HL-60 (cell line): ENCODE data around the gene MLLT6.

ENCODE experiments used
- DNase-seq, 2 experiments: peaks; one replicate each; pipeline ENCODE4 v3.0.0-alpha.2; 2010 to 2020; ENCODE audit warnings: low read depth in 1 of 2, low spot score in 1 of 2
- H3K27ac ChIP-seq: fragments of 250-450 bp; sonication (Bioruptor Pico); replicated peaks from 2 replicates; pipeline ENCODE4 v1.5.1; 2020; ENCODE audit warnings: mild to moderate bottlenecking, moderate library complexity
- H3K27me3 ChIP-seq: fragments of 250-450 bp; sonication (Bioruptor Pico); 2 replicates; pipeline ENCODE4 v1.5.1; 2021; ENCODE audit warnings: mild to moderate bottlenecking, moderate library complexity; ENCODE audit not compliant: insufficient read depth, poor library complexity, severe bottlenecking
- H3K4me3 ChIP-seq: replicated peaks from 2 replicates; pipeline ENCODE4 v1.5.1; 2011; ENCODE audit warnings: mild to moderate bottlenecking, control low read depth, low read length; ENCODE audit not compliant: insufficient read depth
- GABPA ChIP-seq: IDR thresholded peaks from 2 replicates; pipeline ENCODE4 v1.6.1; 2012; ENCODE audit warnings: low read depth
- POLR2AphosphoS5 ChIP-seq: IDR thresholded peaks from 2 replicates; pipeline ENCODE4 v1.6.1; 2012; ENCODE audit warnings: low read depth
- SPI1 ChIP-seq: IDR thresholded peaks from 2 replicates; pipeline ENCODE4 v1.6.1; 2012; ENCODE audit warnings: low read depth, mild to moderate bottlenecking, borderline replicate concordance
- TF ChIP-seq, protein P1 (sequence below): IDR thresholded peaks from one replicate; pipeline ENCODE4 v1.5.1; 2011; ENCODE audit warnings: low read length, control low read depth, inconsistent platforms; ENCODE audit not compliant: insufficient read depth
- TF ChIP-seq, protein P2 (sequence below): IDR thresholded peaks from 2 replicates; pipeline ENCODE4 v1.6.1; 2012; ENCODE audit warnings: low read depth; ENCODE audit not compliant: insufficient replicate concordance

The MLLT6 gene

GRCh38 chr17:38712593-38712992, 7.5 kb downstream of the MLLT6 start:
- H3K27ac ChIP-seq = no peak overlapping the region

GRCh38 chr17:38713456-38714075, 8.5 kb downstream of the MLLT6 start:
- DNase-seq = no peak
- TF ChIP-seq, protein P1, sequence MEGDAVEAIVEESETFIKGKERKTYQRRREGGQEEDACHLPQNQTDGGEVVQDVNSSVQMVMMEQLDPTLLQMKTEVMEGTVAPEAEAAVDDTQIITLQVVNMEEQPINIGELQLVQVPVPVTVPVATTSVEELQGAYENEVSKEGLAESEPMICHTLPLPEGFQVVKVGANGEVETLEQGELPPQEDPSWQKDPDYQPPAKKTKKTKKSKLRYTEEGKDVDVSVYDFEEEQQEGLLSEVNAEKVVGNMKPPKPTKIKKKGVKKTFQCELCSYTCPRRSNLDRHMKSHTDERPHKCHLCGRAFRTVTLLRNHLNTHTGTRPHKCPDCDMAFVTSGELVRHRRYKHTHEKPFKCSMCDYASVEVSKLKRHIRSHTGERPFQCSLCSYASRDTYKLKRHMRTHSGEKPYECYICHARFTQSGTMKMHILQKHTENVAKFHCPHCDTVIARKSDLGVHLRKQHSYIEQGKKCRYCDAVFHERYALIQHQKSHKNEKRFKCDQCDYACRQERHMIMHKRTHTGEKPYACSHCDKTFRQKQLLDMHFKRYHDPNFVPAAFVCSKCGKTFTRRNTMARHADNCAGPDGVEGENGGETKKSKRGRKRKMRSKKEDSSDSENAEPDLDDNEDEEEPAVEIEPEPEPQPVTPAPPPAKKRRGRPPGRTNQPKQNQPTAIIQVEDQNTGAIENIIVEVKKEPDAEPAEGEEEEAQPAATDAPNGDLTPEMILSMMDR = no peak
- TF ChIP-seq, protein P2, sequence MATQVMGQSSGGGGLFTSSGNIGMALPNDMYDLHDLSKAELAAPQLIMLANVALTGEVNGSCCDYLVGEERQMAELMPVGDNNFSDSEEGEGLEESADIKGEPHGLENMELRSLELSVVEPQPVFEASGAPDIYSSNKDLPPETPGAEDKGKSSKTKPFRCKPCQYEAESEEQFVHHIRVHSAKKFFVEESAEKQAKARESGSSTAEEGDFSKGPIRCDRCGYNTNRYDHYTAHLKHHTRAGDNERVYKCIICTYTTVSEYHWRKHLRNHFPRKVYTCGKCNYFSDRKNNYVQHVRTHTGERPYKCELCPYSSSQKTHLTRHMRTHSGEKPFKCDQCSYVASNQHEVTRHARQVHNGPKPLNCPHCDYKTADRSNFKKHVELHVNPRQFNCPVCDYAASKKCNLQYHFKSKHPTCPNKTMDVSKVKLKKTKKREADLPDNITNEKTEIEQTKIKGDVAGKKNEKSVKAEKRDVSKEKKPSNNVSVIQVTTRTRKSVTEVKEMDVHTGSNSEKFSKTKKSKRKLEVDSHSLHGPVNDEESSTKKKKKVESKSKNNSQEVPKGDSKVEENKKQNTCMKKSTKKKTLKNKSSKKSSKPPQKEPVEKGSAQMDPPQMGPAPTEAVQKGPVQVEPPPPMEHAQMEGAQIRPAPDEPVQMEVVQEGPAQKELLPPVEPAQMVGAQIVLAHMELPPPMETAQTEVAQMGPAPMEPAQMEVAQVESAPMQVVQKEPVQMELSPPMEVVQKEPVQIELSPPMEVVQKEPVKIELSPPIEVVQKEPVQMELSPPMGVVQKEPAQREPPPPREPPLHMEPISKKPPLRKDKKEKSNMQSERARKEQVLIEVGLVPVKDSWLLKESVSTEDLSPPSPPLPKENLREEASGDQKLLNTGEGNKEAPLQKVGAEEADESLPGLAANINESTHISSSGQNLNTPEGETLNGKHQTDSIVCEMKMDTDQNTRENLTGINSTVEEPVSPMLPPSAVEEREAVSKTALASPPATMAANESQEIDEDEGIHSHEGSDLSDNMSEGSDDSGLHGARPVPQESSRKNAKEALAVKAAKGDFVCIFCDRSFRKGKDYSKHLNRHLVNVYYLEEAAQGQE = no peak
- TF ChIP-seq GABPA (no peak), SPI1 (no peak), POLR2AphosphoS5 (no peak)
- no peak overlapping the region for H3K27ac ChIP-seq

More at GRCh38 chr17:38712593-38712992, 7.5 kb downstream of the MLLT6 start:
- DNase-seq = no peak
- TF ChIP-seq SPI1 (no peak), GABPA (no peak), POLR2AphosphoS5 (no peak)
- TF ChIP-seq, protein P2 = no peak
- TF ChIP-seq, protein P1 = no peak
- no peaks in the 10 kb centered on the region for H3K27me3 ChIP-seq
- no peak overlapping the region for H3K4me3 ChIP-seq

GRCh38 chr17:38715216-38715943, 10.3 kb downstream of the MLLT6 start:
- TF ChIP-seq, protein P1 = no peak
- TF ChIP-seq, protein P2 = no peak
- TF ChIP-seq SPI1 (no peak), POLR2AphosphoS5 (peak; percentile 21; the same call in 1 of the 2 replicates), GABPA (no peak)
- Histone ChIP-seq H3K4me3 (no peak overlapping the region), H3K27me3 (no peaks in the 10 kb centered on the region), H3K27ac (no peak overlapping the region)
- DNase-seq = no peak

More at GRCh38 chr17:38713456-38714075, 8.5 kb downstream of the MLLT6 start:
- Histone ChIP-seq H3K27me3 (no peaks in the 10 kb centered on the region), H3K4me3 (no peak overlapping the region)
